HepG2 (cell line): Measurements from ENCODE around the gene EXOC3. TPM values are rescaled to one million over a fixed set of nuclear protein-coding genes. Genes with fewer than 3 reads are reported as not detected.
A peak's percentile ranks its signal among the peaks of the same experiment; 100 is the strongest.

ENCODE experiments used
- BCL3 ChIP-seq: sonication (generic); formaldehyde crosslinking; IDR thresholded peaks from 2 replicates; pipeline ENCODE4 v1.5.1; 2020; ENCODE audit warnings: mild to moderate bottlenecking, missing genetic modification reagents, moderate library complexity
- CENPT ChIP-seq: sonication (generic); formaldehyde crosslinking; IDR thresholded peaks from 2 replicates; pipeline ENCODE4 v1.8.0; 2022; ENCODE audit warnings: low read depth, mild to moderate bottlenecking, moderate library complexity, missing genetic modification reagents
- FOXA3 ChIP-seq: IDR thresholded peaks from 2 replicates; pipeline ENCODE4 v1.6.1; 2016; ENCODE audit warnings: missing genetic modification reagents, missing compliant biosample characterization
- FOXO1 ChIP-seq: sonication (generic); formaldehyde crosslinking; IDR thresholded peaks from 2 replicates; pipeline ENCODE4 v1.4.0; 2020; ENCODE audit warnings: missing genetic modification reagents
- HMGA1 ChIP-seq: sonication (generic); formaldehyde crosslinking; conservative IDR thresholded peaks from 2 replicates; pipeline ENCODE4 v1.4.0; 2020; ENCODE audit warnings: missing genetic modification reagents
- HOXA3 ChIP-seq: sonication (generic); formaldehyde crosslinking; IDR thresholded peaks from 2 replicates; pipeline ENCODE4 v1.5.0; 2020; ENCODE audit warnings: missing genetic modification reagents
- MIER3 ChIP-seq: IDR thresholded peaks from 2 replicates; pipeline ENCODE4 v1.6.1; 2016; ENCODE audit warnings: missing compliant biosample characterization, borderline replicate concordance
- NFAT5 ChIP-seq: sonication (generic); formaldehyde crosslinking; IDR thresholded peaks from 2 replicates; pipeline ENCODE4 v1.4.0; 2020; ENCODE audit warnings: missing genetic modification reagents
- NFE2L1 ChIP-seq: sonication (generic); formaldehyde crosslinking; IDR thresholded peaks from 2 replicates; pipeline ENCODE4 v1.4.0; 2020; ENCODE audit warnings: missing genetic modification reagents, mild to moderate bottlenecking, borderline replicate concordance
- NFRKB ChIP-seq: fragments of 450-650 bp; IDR thresholded peaks from 2 replicates; pipeline ENCODE4 v1.6.1; 2017
- PHF8 ChIP-seq: sonication (generic); formaldehyde crosslinking; IDR thresholded peaks from 2 replicates; pipeline ENCODE4 v1.5.0; 2020; ENCODE audit warnings: missing genetic modification reagents
- SATB2 ChIP-seq: sonication (generic); formaldehyde crosslinking; IDR thresholded peaks from 2 replicates; pipeline ENCODE4 v1.5.0; 2020; ENCODE audit warnings: missing genetic modification reagents
- SUZ12 ChIP-seq: fragments of 150-350 bp; IDR thresholded peaks from 2 replicates; pipeline ENCODE4 v1.6.1; 2014; ENCODE audit warnings: low read depth, low read length
- SYNCRIP ChIP-seq: fragments of 200-400 bp; formaldehyde crosslinking; IDR thresholded peaks from 2 replicates; pipeline ENCODE4 v1.6.1; 2018; ENCODE audit warnings: mild to moderate bottlenecking, low read depth, low read length; ENCODE audit not compliant: insufficient read depth
- TARDBP ChIP-seq: sonication (generic); formaldehyde crosslinking; IDR thresholded peaks from 2 replicates; pipeline ENCODE4 v1.8.0; 2022; ENCODE audit warnings: mild to moderate bottlenecking, missing genetic modification reagents
- TCF12 ChIP-seq, 2 experiments: fragments of 450-650 bp in 1 of 2; sonication (generic) in 1 of 2; formaldehyde crosslinking in 1 of 2; IDR thresholded peaks; 2 replicates each; pipeline versions ENCODE4 v1.6.1 to v1.8.0; 2017 to 2022; ENCODE audit warnings: antibody characterized with exemption in 1 of 2, mild to moderate bottlenecking in 1 of 2, missing genetic modification reagents in 1 of 2, moderate library complexity in 1 of 2
- TEAD3 ChIP-seq: optimal IDR thresholded peaks from 2 replicates; pipeline ENCODE3; 2016; ENCODE audit warnings: borderline replicate concordance
- TSC22D2 ChIP-seq: sonication (generic); formaldehyde crosslinking; IDR thresholded peaks from 2 replicates; pipeline ENCODE4 v1.5.1; 2020; ENCODE audit warnings: missing genetic modification reagents, mild to moderate bottlenecking, borderline replicate concordance
- ZBTB42 ChIP-seq: sonication (generic); formaldehyde crosslinking; IDR thresholded peaks from 2 replicates; pipeline ENCODE4 v1.5.0; 2020; ENCODE audit warnings: mild to moderate bottlenecking, missing genetic modification reagents
- ZFAT ChIP-seq: sonication (generic); formaldehyde crosslinking; conservative IDR thresholded peaks from 2 replicates; pipeline ENCODE4 v1.8.1; 2023; ENCODE audit warnings: missing genetic modification reagents, inconsistent platforms
- ZNF232 ChIP-seq: sonication (generic); formaldehyde crosslinking; IDR thresholded peaks from 2 replicates; pipeline ENCODE4 v1.4.0; 2020; ENCODE audit warnings: missing genetic modification reagents, borderline replicate concordance
- ZNF432 ChIP-seq: sonication (generic); formaldehyde crosslinking; IDR thresholded peaks from 2 replicates; pipeline ENCODE4 v1.5.0; 2020; ENCODE audit warnings: missing genetic modification reagents, mild to moderate bottlenecking, borderline replicate concordance
- ZNF530 ChIP-seq: sonication (generic); formaldehyde crosslinking; IDR thresholded peaks from 2 replicates; pipeline ENCODE4 v1.5.0; 2020; ENCODE audit warnings: low read depth, mild to moderate bottlenecking, missing genetic modification reagents
- ZNF746 ChIP-seq: sonication (generic); formaldehyde crosslinking; IDR thresholded peaks from 2 replicates; pipeline ENCODE4 v1.8.0; 2022; ENCODE audit warnings: mild to moderate bottlenecking, missing genetic modification reagents
- ZNF879 ChIP-seq: sonication (generic); formaldehyde crosslinking; IDR thresholded peaks from 2 replicates; pipeline ENCODE4 v1.8.1; 2023; ENCODE audit warnings: missing genetic modification reagents
- polyA plus RNA-seq, 8 experiments: library from polyadenylated mRNA; depleted of rRNA in 3 of 8; stranded (reverse) in 7 of 8; unstranded in 1 of 8; fragments of >200 nt; fragmentation: Illumina TruSeq in 4 of 8; extraction: Trizol in 4 of 8; gene quantifications; 2 replicates each; pipeline versions ENCODE4 v1.2.1 to v1.2.3, GENCODE V29; 2011 to 2016; ENCODE audit warnings: low read depth in 4 of 8, missing spikeins in 1 of 8, mixed read lengths in 1 of 8; ENCODE audit not compliant: insufficient read depth in 1 of 8
- total RNA-seq, 5 experiments: library from RNA; depleted of rRNA; stranded (reverse); fragments of >200 nt; fragmentation: Illumina TruSeq; extraction: Trizol; gene quantifications; 2 replicates each; pipeline ENCODE4 v1.2.3, GENCODE V29; 2016; ENCODE audit warnings: low read depth in 1 of 5

EXOC3 gene
- total and polyA plus RNA-seq, 2 of the 13 experiments (the other 11 are each of a cell fraction or from before 2014, with no cell fraction given): 9.2 to 20.5 TPM

GRCh38 chr5:442335-443238 is at the start of gene EXOC3 (continued):
- TF ChIP-seq NFE2L1 (CRISPR knock-in tag) (no peak), TCF12 (IDR thresholded peaks at IDR 0.05) (no peak), TCF12 (CRISPR knock-in tag; IDR thresholded peaks at IDR 0.05) (no peak; the same call in 1 of the 2 replicates), ZNF530 (CRISPR knock-in tag) (no peak), FOXA3 (CRISPR knock-in tag) (peak; percentile 22; the same call in 1 of the 2 replicates), SYNCRIP (no peak), ZBTB42 (no peak), NFAT5 (CRISPR knock-in tag) (no peak), FOXO1 (CRISPR knock-in tag) (no peak), SUZ12 (no peak), ZNF232 (0 out of 2 replicates have a peak, but pooled peaks have one; percentile 4), SATB2 (CRISPR knock-in tag) (no peak), TEAD3 (CRISPR knock-in tag) (no peak), NFRKB (no peak), ZNF879 (CRISPR knock-in tag) (peak; percentile 72; the same call in 1 of the 2 replicates), HOXA3 (CRISPR knock-in tag) (peak; percentile 52; the same call in 1 of the 2 replicates), CENPT (no peak), BCL3 (CRISPR knock-in tag) (no peak), ZNF432 (CRISPR knock-in tag) (no peak), HMGA1 (CRISPR knock-in tag) (no peak), ZNF746 (CRISPR knock-in tag) (no peak; the same call in 1 of the 2 replicates), TSC22D2 (CRISPR knock-in tag) (peak; percentile 64; the same call in 1 of the 2 replicates), MIER3 (CRISPR knock-in tag) (no peak; the same call in 1 of the 2 replicates), TARDBP (no peak), ZFAT (CRISPR knock-in tag) (no peak), PHF8 (CRISPR knock-in tag) (peak; percentile 93)
